Astrocyte (in vitro differentiated cells and primary cell): ENCODE data around the gene EHBP1. TPM values are rescaled to one million over a fixed set of nuclear protein-coding genes. Genes with fewer than 3 reads are reported as not detected.
A peak's percentile ranks its signal among the peaks of the same experiment; 100 is the strongest.

ENCODE experiments used
- DNase-seq: peaks from one replicate; pipeline ENCODE4 v3.0.0-alpha.2; 2010; ENCODE audit warnings: low read depth
- FAIRE-seq: peaks from 2 replicates; lab custom pipeline; 2011; peaks lifted over from hg19 to GRCh38; lab: Jason Lieb, UNC
- H2AFZ ChIP-seq: 2 replicates; pipeline ENCODE4 v1.6.0; 2012; ENCODE audit warnings: low read depth, low read length, inconsistent platforms
- H3K27ac ChIP-seq: 2 replicates; pipeline ENCODE4 v1.5.1; 2011; ENCODE audit warnings: low read depth, low read length, inconsistent platforms
- H3K27me3 ChIP-seq: 2 replicates; pipeline ENCODE4 v1.6.0; 2011; ENCODE audit warnings: low read length, inconsistent platforms; ENCODE audit not compliant: insufficient read depth
- H3K36me3 ChIP-seq: 2 replicates; pipeline ENCODE4 v1.5.1; 2011; ENCODE audit warnings: low read length, inconsistent platforms; ENCODE audit not compliant: insufficient read depth
- H3K4me1 ChIP-seq: 2 replicates; pipeline ENCODE4 v1.5.1; 2011; ENCODE audit warnings: low read length, inconsistent platforms; ENCODE audit not compliant: insufficient read depth
- H3K4me2 ChIP-seq: 2 replicates; pipeline ENCODE4 v1.6.0; 2012; ENCODE audit warnings: low read length, inconsistent platforms
- H3K4me3 ChIP-seq: 2 replicates; pipeline ENCODE4 v1.5.1; 2011; ENCODE audit warnings: low read depth, mild to moderate bottlenecking, low read length, inconsistent platforms; ENCODE audit not compliant: insufficient read depth
- H3K79me2 ChIP-seq: 2 replicates; pipeline ENCODE4 v1.6.0; 2012; ENCODE audit warnings: mild to moderate bottlenecking, low read length, inconsistent platforms; ENCODE audit not compliant: insufficient read depth
- H3K9ac ChIP-seq: 2 replicates; pipeline ENCODE4 v1.6.0; 2012; ENCODE audit warnings: mild to moderate bottlenecking, low read length, inconsistent platforms
- H3K9me3 ChIP-seq: 2 replicates; pipeline ENCODE4 v1.5.1; 2012; ENCODE audit warnings: low read depth, mild to moderate bottlenecking, low read length, inconsistent platforms; ENCODE audit not compliant: insufficient read depth
- H4K20me1 ChIP-seq: 2 replicates; pipeline ENCODE4 v1.6.0; 2012; ENCODE audit warnings: low read length, inconsistent platforms; ENCODE audit not compliant: insufficient read depth
- H3K27ac Mint-ChIP-seq: one replicate; pipeline ENCODE4 v1.8.0; 2021; ENCODE audit warnings: mild to moderate bottlenecking, mixed read lengths; ENCODE audit not compliant: unreplicated experiment
- H3K27me3 Mint-ChIP-seq: one replicate; pipeline ENCODE4 v1.8.0; 2021; ENCODE audit warnings: low read depth, mixed read lengths; ENCODE audit not compliant: unreplicated experiment
- H3K36me3 Mint-ChIP-seq: one replicate; pipeline ENCODE4 v1.8.0; 2021; ENCODE audit warnings: low read depth, mixed read lengths; ENCODE audit not compliant: unreplicated experiment
- H3K4me1 Mint-ChIP-seq: one replicate; pipeline ENCODE4 v1.8.0; 2021; ENCODE audit warnings: low read depth, mixed read lengths; ENCODE audit not compliant: unreplicated experiment
- H3K4me3 Mint-ChIP-seq: one replicate; pipeline ENCODE4 v1.8.0; 2021; ENCODE audit warnings: mild to moderate bottlenecking, moderate library complexity, mixed read lengths; ENCODE audit not compliant: unreplicated experiment
- H3K9me3 Mint-ChIP-seq: one replicate; pipeline ENCODE4 v1.8.0; 2021; ENCODE audit warnings: mild to moderate bottlenecking, mixed read lengths; ENCODE audit not compliant: unreplicated experiment
- CTCF ChIP-seq: IDR thresholded peaks from 2 replicates; pipeline ENCODE4 v1.5.1; 2011; ENCODE audit warnings: low read depth, mild to moderate bottlenecking, inconsistent platforms, low read length, moderate library complexity; ENCODE audit not compliant: insufficient read depth
- EZH2 ChIP-seq: IDR thresholded peaks from 2 replicates; pipeline ENCODE4 v1.6.1; 2012; ENCODE audit warnings: mild to moderate bottlenecking, low read length, inconsistent platforms; ENCODE audit not compliant: insufficient read depth
- total RNA-seq: library from RNA; stranded (reverse); gene quantifications from 2 replicates; pipeline ENCODE4 v1.2.1, GENCODE V29; 2021

Gene EHBP1
- total RNA-seq, 1 donor from 2014 or later: 44.1 TPM

DNA sequence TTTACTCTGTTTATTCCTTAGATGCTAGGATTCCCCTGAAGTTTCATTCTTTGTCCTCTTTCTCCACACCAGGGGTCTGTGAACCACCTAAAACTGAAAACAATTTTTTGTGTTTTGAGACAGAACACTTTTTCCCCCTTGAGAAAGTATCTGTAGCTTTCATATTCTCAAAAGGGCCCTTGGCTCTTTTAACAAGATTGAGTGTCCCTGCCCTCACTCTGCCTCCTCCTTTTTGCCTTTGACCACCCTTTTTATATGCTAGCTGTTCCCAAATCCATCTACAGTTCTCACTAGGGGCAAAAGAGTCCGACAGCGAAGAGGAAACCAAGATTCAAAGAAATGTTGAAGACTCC is 883 bp upstream of the EHBP1 start:
- Histone ChIP-seq H3K79me2 (peaks cover 38% of the 10 kb centered on the region), H3K36me3 (peaks cover 10% of the 10 kb centered on the region), H3K4me1 (peaks cover 27% of the 10 kb centered on the region), H3K9ac (peak overlapping the region; percentile 80), H3K9me3 (no peaks in the 10 kb centered on the region), H3K27me3 (no peaks in the 10 kb centered on the region), H2AFZ (peak overlapping the region; percentile 82), H3K4me2 (peak overlapping the region; percentile 92), H4K20me1 (peaks cover 21% of the 10 kb centered on the region), H3K4me3 (peak overlapping the region; percentile 69), H3K27ac (peak overlapping the region; percentile 46)
- DNase-seq: no peak
- Mint-ChIP-seq H3K4me1 (peaks cover 21% of the 10 kb centered on the region), H3K27ac (peak overlapping the region; percentile 93), H3K27me3 (no peaks in the 10 kb centered on the region), H3K36me3 (peaks cover 10% of the 10 kb centered on the region), H3K4me3 (peak overlapping the region; percentile 88), H3K9me3 (peaks cover 9% of the 10 kb centered on the region)
- TF ChIP-seq CTCF (no peak), EZH2 (no peak)
- FAIRE-seq: no peak

DNA sequence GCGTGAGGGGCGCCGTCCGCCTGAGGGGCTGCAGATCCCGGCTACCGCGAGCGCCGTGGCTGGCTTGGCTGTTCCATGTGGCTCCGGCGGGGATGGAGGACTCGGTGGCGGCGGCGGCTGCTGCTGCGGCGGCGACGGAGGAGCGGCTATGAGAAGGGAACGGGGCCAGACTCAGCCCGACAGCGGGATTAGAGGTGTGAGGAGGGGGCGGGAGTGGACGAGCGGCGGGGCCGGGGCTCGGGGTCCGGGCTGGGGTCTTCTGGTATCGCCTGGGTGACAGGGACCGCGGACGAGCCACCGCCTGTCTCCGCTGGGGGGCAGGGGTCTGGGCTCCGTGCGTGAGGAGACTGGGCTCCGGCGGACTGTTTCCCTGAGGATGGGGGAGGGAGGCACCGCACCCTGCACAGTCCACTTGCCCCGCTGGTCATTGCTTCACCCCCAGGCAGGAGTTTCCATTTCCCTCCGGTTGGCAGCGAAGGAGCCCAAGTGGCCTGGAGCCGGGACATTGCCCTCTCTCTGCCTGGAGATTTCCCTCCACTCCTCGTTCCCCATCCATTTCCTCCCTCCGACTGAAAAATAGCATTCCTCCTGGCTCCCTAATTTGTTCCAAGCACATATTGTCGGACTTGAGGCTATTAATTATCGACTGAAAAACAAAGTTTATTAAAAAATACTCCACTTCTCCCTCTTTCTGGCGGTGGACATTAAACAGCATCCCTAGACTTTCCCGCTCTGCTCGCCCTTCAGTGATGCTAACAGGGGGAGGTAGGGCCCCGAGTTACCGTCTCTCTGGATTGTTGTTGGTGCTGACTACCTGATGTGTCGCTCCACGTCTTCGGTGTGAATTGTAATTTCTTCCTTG is 577 bp downstream of the EHBP1 start:
- peak; percentile 18 for DNase-seq

More for the DNA sequence above, 577 bp downstream of the EHBP1 start:
- peak overlapping the region; percentile 64 for H2AFZ ChIP-seq
- peaks cover 27% of the 10 kb centered on the region for H3K4me1 ChIP-seq
- Mint-ChIP-seq H3K27me3 (no peaks in the 10 kb centered on the region), H3K9me3 (peaks cover 9% of the 10 kb centered on the region), H3K27ac (no peak overlapping the region), H3K4me3 (peak overlapping the region; percentile 88), H3K36me3 (peaks cover 13% of the 10 kb centered on the region), H3K4me1 (peaks cover 21% of the 10 kb centered on the region)
- H4K20me1 ChIP-seq: peaks cover 25% of the 10 kb centered on the region
- peak overlapping the region; percentile 68 for H3K27ac ChIP-seq
- peak overlapping the region; percentile 94 for H3K4me3 ChIP-seq
- peaks cover 52% of the 10 kb centered on the region for H3K79me2 ChIP-seq
- TF ChIP-seq EZH2: no peak
- no peak for TF ChIP-seq CTCF
- peak overlapping the region; percentile 88 for H3K9ac ChIP-seq
- no peak for FAIRE-seq
- H3K36me3 ChIP-seq: peaks cover 21% of the 10 kb centered on the region
- H3K9me3 ChIP-seq: no peaks in the 10 kb centered on the region
- H3K27me3 ChIP-seq: no peaks in the 10 kb centered on the region
- H3K4me2 ChIP-seq: peak overlapping the region; percentile 92
